NT2/D1 (cell line): ENCODE data around the gene SLC15A3.

Experiments used
- SUZ12 ChIP-seq: IDR thresholded peaks from 2 replicates; pipeline ENCODE4 v1.6.1; 2011; ENCODE audit not compliant: insufficient read length, insufficient read depth; ENCODE audit errors: extremely low read depth
- YY1 ChIP-seq: IDR thresholded peaks from 2 replicates; pipeline ENCODE4 v1.6.1; 2011; ENCODE audit not compliant: insufficient read length, insufficient read depth
- ZNF274 ChIP-seq: IDR thresholded peaks from 2 replicates; pipeline ENCODE4 v1.6.1; 2011; ENCODE audit warnings: mild to moderate bottlenecking, low read depth, low read length

DNA sequence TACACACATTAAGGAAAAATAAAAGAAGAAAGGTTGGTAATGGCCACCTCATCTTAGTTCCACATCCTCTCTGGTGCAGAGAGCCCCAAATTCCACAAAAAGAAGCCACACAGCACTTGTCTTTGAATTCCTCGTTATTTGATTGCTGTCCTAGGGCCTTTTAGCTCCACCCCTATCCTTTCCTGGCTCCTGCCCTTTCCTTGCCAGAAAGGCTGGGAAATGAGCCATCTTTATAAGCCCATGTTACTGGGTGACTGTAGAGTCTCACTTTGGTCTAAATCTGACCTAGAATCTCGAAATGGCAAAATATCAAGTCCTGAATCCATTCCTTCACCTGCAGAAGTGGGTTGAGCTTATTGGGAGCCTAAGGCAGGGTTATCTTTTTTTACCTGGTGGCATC, 32.0 kb downstream of the SLC15A3 start:
- no peak for TF ChIP-seq YY1
- TF ChIP-seq ZNF274: no peak
- no peak for TF ChIP-seq SUZ12
